HG02852 (cell line): Measurements from ENCODE around the gene SPAG6.

ENCODE experiments used
- ATAC-seq: cut with Tn5 transposase; IDR thresholded peaks from one replicate; pipeline ENCODE4 v1.9.1; 2021; ENCODE audit warnings: mild to moderate bottlenecking, moderate library complexity; ENCODE audit not compliant: unreplicated experiment

The SPAG6 gene

DNA sequence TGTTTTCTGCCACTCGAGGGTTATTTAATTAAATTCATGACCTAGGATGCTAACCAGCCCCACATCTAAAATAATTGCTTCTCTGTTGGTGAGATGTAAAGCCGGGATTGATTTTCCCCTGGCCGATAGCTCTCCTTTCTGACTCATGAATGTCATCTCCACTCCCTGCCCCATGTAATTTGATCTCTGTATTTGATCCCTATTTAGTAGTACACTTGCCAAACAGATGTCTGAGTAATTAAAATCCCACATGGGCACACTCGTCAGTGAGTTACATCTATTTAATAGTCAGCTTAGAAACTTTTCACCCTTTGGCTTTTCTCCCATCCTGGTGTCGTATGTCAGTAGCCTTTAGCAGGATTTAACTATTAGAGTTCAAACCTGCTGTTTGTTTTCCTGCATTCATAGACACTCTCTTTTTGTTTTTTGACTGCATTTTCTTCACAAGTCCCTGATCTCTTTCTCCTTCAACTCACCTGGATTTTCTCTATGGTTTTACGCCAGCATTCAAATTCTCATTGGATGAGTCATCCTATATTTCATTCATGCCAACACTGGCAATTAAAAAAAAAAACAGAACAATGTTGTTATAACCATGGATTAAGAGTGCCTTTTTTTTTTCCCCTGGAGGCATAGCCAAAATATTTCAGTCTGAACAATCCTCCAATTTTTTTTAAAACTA is 82.7 kb downstream of the SPAG6 start:
- no peak for ATAC-seq

DNA sequence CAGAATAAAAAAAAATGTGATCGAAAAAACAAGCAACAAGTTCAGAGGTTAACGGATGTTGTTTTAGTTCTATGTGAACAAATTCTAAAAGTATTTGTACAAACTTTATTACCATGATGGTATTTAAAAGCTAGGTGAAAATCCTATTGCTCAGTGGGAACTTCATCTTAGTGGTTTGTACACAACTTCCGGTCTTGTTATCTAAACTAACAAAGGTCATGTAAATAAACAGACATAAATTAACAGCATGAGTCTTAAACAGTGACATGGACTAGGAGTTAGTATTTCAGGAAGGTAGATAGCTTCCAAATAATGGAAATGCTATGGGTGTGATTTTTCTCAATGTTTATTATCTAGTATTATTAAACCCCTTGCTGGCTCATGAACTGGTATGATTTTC is 83.8 kb downstream of the SPAG6 start:
- ATAC-seq: no peak

DNA sequence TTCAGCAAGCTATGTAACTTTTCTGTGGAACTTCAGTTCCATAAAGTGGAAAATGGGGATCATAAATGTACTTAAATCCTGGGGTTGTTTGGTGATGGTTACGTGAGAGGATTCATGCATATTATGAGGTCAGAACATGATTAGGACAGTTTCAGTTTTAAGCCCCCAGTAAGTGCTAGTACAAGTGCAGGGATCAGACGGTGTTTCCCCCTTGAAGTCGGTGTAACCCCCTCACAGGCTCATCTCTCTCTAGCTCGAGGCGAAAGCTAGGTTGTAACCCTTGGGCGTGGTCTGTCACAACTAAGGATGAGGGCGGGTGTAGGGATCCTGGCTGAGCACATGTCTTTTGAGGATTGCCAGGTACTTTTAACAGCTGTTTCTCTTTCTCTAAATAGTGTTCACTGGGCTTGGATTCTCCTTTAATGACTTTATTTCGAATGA is 84.7 kb downstream of the SPAG6 start:
- no peak for ATAC-seq

DNA sequence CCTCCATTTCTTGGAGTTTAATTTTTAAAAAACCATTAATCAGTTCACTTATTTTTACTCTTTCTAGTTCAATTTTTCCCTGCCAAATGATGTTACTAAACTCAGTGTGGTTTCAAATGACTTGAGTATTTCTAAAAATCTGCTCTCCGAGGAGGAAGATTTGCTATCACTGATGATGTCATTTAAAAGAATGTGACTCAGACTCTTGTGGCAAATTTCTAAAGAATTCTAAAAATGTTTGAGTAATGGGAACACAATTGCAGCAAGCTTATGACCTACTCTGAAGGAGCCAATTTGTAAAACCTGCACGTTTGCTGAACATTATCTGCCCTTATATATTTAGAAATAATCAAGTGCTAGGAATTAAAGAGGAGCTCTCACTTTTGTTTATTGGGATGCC is 88.6 kb downstream of the SPAG6 start:
- ATAC-seq: no peak

GRCh38 chr10:22434521-22434920 is 89.2 kb downstream of the SPAG6 start:
- no peak for ATAC-seq

- ATAC-seq: no peak
Measured at GRCh38 chr10:22435650-22436049, 90.4 kb downstream of the SPAG6 start.

- peak; percentile 43 for ATAC-seq
Measured at GRCh38 chr10:22436526-22436892, 91.2 kb downstream of the SPAG6 start.

- ATAC-seq: peak; percentile 70
Measured at GRCh38 chr10:22436893-22437619, 91.8 kb downstream of the SPAG6 start.

DNA sequence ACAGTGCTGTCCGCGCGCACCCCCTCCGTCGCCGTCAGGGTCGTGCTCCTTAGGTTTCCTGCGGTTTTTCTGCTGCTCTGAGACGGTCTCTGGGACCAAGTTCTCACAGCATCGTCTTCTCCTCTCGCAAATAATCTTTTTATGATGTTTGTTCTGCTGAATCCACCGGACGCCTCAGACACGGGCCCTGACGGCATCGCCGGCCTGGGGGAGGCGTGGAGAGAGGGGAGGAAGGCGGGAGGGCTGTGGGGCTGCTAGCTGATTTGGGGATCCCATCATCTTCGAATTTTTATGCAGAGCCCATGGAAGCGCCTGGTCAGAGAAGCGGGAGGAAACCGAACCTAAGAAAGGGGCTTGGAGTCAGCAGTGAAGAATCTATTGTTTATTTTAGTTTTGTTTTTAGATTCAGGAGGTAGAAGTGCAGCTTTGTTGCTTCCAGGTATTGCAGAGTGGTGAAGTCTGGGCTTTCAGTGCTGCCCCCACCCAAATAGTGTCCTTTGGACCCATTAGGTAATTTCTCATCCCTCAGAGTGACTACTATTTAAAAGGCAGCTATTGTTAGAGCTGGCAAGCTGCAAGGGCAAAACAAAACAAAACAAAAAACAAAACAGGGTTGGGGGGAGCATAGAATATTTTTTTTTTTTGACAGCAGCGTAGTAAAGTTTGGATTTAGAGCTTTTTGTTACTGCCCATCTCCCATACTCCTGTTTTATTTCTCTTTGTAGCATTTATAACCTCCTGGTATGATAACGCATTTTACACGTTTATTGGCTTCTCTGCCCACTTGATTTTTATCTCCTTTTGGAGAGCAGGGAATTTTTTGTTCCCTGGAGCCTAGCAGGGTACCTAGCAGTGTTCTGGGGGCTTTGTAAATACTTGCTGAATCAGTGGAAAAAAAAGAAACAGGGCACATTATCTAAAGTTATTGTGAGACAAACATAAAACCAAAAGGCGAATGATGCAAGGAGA is 92.6 kb downstream of the SPAG6 start:
- peak; percentile 29 for ATAC-seq

DNA sequence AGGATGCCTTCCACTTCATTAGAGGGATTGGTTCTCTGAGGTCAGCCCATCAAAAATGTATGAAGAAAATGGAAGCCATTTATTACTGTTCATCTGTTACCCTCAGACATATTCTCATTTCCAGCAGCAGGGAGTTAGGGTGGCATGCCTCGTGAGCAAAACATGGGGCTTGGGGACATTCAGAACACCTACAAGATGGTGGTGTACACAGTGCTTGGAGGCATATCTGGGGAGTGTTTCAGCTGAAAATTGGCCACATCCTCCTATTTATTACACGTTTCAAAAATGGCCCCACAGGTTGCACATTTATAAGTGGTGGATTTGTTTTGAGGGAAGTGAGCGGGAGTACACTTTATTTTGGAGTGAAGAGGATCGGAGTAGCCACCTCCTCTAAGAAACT is 93.4 kb downstream of the SPAG6 start:
- ATAC-seq: no peak

GRCh38 chr10:22442063-22442462 is 96.8 kb downstream of the SPAG6 start:
- ATAC-seq: no peak

DNA sequence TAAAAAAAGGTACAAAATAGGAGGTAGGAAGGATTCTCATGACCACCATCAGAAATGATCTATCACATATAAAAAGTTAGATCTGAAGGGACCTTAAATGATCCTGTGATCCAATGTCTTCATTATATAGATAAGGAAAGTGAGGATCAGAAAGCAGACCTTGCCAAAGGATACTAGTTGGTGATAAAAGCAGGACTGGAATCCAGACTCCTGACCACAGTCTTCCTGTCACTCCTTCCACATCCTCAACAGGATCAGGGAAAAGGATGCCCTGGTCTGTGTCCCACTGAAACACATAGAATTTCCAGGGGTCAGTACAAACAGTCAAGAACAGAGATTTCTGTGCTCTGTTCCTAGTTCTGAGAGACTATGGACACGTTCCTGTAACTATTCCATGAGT is 97.2 kb downstream of the SPAG6 start:
- no peak for ATAC-seq

DNA sequence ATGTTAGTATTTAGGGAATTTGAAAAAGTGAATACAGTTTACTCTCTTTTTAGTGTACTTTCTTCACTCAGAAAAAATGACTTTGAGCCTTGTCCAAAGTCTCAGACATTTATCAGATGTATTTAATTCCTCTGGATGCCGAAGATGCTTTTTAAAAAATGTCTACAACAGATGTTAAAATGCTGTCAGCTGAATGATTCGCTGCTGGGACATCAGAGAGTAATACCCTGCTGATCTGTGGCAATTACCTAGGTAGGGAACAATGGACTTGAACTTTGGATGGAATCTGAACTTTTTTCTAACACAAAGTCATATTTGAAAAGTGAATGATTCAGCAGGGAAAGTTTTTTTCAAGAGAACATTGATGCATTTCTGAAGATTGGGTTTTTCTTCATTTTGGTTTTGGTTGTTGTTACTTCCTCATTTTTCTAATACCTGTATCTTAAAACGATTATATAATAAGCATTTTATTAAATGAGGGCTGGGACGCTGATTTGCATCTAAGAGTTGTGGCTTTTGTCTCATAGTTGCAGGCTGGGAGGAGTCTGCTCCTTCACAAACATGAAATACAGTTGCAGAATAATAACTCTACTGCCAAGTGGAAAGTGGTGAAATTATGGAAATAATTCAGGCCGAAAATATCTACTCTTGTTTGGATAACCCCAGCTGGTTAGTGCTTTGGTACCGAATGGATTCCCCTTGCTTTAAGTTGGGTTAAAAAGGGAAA is 98.0 kb downstream of the SPAG6 start:
- ATAC-seq: no peak

GRCh38 chr10:22444219-22444788 is 99.0 kb downstream of the SPAG6 start:
- ATAC-seq: no peak

- ATAC-seq: no peak
Measured at GRCh38 chr10:22445495-22445894, 100.2 kb downstream of the SPAG6 start.

DNA sequence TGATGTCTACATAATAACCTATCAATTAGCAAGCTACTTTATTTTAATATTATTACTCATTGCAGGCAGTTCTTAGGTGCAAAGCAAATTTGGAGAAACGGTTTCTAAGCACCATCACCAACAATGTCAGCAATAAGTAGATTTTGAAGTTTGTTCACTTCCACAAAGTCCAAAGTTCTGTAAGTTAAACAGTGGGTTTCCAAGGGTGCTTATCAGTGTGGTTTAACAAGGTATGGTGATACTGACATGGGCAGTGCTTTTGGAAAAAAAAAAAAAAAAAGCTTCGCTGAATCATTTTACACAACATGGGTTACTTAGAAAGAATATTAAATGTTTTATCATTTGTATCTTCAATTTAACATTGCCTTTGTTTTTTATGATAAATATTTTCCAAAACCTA is 101.8 kb downstream of the SPAG6 start:
- ATAC-seq: no peak

DNA sequence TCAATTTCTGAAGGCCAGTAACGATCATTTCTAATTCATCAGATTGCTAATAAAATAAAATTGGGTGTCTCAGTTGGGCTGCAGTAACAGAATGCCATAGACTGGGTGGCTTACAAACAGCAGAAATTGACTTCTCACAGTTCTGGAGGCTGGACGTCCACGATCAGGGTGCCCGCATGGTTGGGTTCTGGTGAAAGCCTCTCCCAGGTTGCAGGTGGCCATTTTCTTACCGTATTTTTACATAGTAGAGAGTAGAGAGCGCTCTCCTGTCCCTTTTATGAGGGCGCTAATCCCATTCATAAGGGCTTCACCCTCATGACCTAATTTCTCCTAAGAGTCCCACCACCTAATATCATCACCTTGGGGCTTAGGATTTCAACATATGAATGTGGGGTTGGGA is 106.0 kb downstream of the SPAG6 start:
- no peak for ATAC-seq

DNA sequence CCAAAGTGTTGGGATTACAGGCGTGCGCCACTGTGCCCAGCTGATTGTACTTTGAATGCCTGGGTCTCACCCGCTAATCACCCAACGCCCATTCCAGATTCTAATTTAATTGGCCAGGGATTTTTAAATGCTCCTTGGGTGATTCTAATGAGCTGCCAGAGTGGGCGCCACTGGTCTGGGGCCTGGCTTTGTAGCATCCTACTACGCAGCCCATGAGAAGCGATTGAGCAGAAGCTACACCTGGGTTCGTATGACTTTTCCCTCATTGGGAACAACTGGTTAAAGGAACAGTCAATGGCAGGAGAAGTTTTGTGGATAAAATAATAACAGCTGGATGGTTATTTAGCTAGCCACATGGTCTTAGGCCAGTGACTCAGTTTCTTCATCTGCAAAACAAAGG is 108.0 kb downstream of the SPAG6 start:
- ATAC-seq: no peak

DNA sequence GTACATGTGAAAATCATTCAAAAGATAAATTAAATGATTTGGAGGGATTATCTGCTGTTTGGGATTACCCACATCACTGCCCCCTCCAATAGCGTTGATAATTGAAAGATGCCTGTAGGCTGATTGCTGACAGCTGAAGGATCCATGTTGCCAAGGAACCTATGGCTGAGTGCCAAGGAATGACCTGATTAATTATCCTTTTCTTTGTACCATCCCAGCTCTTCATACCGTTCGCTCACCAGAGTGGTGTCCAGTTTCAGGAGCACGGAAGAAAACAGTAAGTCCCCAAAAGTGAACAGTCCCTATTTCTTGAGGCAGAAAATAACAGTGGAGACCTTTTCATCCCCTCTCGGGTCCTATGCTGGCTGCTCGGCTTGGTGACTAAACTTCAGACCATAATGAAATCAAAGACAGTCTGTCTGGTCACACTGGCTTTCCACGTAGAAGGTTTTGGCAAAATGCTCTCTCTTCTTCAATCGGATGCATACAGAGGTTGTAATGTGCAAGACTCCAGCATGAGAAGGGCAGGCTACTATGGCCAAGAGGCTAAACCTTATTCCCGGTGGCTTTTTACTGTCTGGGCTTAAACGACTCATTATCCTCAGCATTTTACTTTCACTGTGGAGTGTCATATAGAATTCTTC is 108.8 kb downstream of the SPAG6 start:
- ATAC-seq: no peak

DNA sequence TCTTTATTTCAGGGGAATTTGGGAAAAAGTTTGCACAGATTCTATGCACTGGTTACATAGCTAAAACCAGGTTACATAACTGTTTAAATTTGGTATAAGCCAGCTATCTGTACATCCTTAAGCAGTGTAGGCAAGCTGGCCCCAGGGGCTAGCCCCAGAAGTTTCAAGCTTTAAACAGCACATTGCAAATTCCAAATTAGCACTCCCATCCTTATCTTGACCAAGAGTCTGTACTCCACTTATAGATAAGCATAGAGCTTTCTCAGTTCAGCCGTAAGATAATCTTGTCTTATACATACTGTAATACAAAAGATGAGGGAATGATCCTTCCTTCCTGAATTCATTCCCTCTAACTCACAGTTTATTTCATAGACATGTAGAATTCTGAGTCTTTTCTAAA is 109.3 kb downstream of the SPAG6 start:
- ATAC-seq: peak; percentile 25
